H1 (cell line): ENCODE measurements around the gene CABLES2.

ENCODE experiments used
- CREB1 ChIP-seq: IDR thresholded peaks from 2 replicates; pipeline ENCODE4 v1.6.1; 2012; ENCODE audit warnings: inconsistent platforms
- EGR1 ChIP-seq: IDR thresholded peaks from 2 replicates; pipeline ENCODE4 v1.6.1; 2011; ENCODE audit warnings: low read depth, low read length, borderline replicate concordance
- EZH2 ChIP-seq: fragments of 200-600 bp; sonication (generic); IDR thresholded peaks from 2 replicates; pipeline ENCODE4 v1.7.1; 2012; ENCODE audit warnings: low read depth, mild to moderate bottlenecking, moderate library complexity, low read length, inconsistent platforms; ENCODE audit not compliant: severe bottlenecking
- NRF1 ChIP-seq: IDR thresholded peaks from 2 replicates; pipeline ENCODE4 v1.6.1; 2011; ENCODE audit warnings: mild to moderate bottlenecking, low read depth, low read length, improper control_type of control experiment
- POLR2A ChIP-seq, 2 experiments: IDR thresholded peaks; 1 replicate in 1 of 2; 2 replicates in 1 of 2; pipeline ENCODE4 v1.6.1; 2011; ENCODE audit warnings: low read depth in 2 of 2, low read length in 2 of 2, mild to moderate bottlenecking in 2 of 2; ENCODE audit errors: control extremely low read depth in 1 of 2
- RAD21 ChIP-seq, 2 experiments: IDR thresholded peaks in 1 of 2; conservative IDR thresholded peaks in 1 of 2; 2 replicates each; pipeline ENCODE4 v1.6.1; 2011; ENCODE audit warnings: low read depth in 2 of 2, low read length in 2 of 2, improper control_type of control experiment in 1 of 2, inconsistent platforms in 1 of 2, mild to moderate bottlenecking in 1 of 2, moderate library complexity in 1 of 2
- RXRA ChIP-seq: IDR thresholded peaks from 2 replicates; pipeline ENCODE4 v1.6.1; 2011; ENCODE audit warnings: low read depth, mild to moderate bottlenecking, low read length, moderate library complexity; ENCODE audit not compliant: insufficient read depth
- TAF1 ChIP-seq: IDR thresholded peaks from 2 replicates; pipeline ENCODE4 v1.6.1; 2011; ENCODE audit warnings: mild to moderate bottlenecking, low read depth, low read length
- TCF12 ChIP-seq: IDR thresholded peaks from 2 replicates; pipeline ENCODE4 v1.6.1; 2011; ENCODE audit warnings: low read depth, mild to moderate bottlenecking, low read length
- TF ChIP-seq, protein P1 (sequence below), 3 experiments: IDR thresholded peaks; 1 replicate in 2 of 3; 2 replicates in 1 of 3; pipeline versions ENCODE4 v1.5.1 to v1.6.1; 2011; ENCODE audit warnings: low read length in 3 of 3, mild to moderate bottlenecking in 3 of 3, inconsistent platforms in 2 of 3, low read depth in 1 of 3, moderate library complexity in 1 of 3; ENCODE audit not compliant: insufficient read depth in 1 of 3; ENCODE audit errors: control extremely low read depth in 1 of 3
- TF ChIP-seq, protein P2 (sequence below): IDR thresholded peaks from 2 replicates; pipeline ENCODE4 v1.6.1; 2011; ENCODE audit warnings: low read depth, mild to moderate bottlenecking, low read length; ENCODE audit not compliant: insufficient read depth

DNA sequence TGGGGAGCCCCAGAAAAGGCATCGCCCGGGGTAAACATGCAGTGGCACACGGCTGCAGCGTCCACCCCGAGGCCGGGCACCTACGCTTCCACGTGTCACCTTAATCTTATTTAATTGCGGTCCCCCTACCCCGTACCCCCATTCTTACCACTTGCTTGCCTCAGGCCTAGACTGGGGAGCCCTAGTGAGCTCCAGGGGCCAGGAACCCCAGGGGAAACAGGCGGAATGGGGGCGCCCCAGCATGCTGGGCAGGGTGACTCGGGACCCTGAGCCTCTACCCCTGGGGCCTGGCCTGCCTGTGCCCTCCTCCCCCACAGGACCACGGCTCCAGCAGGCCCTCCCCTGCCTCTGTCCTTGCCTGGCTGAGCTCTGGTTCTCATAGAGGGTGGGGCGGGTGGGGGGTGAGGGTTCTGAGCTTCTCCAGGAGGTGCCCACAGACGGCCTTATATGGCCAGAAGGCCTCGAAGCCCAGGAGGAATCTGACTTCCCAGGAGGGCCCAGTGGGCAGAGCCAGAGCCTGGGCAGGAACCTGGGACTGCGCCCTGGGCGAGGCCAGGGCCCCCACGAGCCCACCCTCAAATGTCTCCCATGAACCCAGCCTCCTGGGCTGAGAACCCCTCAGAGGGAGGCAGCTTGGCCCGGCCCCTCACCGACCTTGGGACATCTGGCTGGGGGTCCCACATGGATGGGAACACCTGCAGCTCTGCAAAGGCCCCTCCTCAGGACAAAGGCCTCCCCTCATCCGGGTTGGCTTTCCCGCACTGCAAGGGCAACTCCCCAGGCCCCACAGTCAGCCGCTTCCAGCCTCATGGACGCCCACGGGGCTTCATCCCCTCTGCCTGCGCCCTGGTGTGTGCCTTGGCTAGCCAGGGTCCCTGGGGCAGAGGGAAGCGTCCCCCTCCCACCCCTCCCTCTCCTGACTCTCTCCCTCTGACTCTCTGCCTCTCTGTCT, 34.8 kb downstream of the CABLES2 start:
- TF ChIP-seq CREB1: no peak
- TF ChIP-seq EZH2: no peak
- TF ChIP-seq, protein P1, sequence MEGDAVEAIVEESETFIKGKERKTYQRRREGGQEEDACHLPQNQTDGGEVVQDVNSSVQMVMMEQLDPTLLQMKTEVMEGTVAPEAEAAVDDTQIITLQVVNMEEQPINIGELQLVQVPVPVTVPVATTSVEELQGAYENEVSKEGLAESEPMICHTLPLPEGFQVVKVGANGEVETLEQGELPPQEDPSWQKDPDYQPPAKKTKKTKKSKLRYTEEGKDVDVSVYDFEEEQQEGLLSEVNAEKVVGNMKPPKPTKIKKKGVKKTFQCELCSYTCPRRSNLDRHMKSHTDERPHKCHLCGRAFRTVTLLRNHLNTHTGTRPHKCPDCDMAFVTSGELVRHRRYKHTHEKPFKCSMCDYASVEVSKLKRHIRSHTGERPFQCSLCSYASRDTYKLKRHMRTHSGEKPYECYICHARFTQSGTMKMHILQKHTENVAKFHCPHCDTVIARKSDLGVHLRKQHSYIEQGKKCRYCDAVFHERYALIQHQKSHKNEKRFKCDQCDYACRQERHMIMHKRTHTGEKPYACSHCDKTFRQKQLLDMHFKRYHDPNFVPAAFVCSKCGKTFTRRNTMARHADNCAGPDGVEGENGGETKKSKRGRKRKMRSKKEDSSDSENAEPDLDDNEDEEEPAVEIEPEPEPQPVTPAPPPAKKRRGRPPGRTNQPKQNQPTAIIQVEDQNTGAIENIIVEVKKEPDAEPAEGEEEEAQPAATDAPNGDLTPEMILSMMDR (IDR thresholded peaks at IDR 0.05; ENCODE audit: control extremely low read depth in 1 of 3, insufficient read depth in 1 of 3, low read depth in 1 of 3, low read length in 3 of 3): no peak
- no peak for TF ChIP-seq RAD21 (IDR thresholded peaks at IDR 0.05 in 1 of 2, conservative IDR thresholded peaks at IDR 0.05 in 1 of 2; ENCODE audit: low read depth in 2 of 2, low read length in 2 of 2)
- TF ChIP-seq POLR2A (IDR thresholded peaks at IDR 0.05; ENCODE audit: control extremely low read depth in 1 of 2, low read depth in 2 of 2, low read length in 2 of 2): no peak
- no peak for TF ChIP-seq TCF12
- no peak for TF ChIP-seq RXRA
- no peak for TF ChIP-seq TAF1
- TF ChIP-seq, protein P2, sequence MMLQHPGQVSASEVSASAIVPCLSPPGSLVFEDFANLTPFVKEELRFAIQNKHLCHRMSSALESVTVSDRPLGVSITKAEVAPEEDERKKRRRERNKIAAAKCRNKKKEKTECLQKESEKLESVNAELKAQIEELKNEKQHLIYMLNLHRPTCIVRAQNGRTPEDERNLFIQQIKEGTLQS: no peak
- no peak for TF ChIP-seq NRF1
- no peak for TF ChIP-seq EGR1
